Vagina (tissue), 2 donors: Measurements from ENCODE around the gene SPATA21. TPM values are rescaled to one million over a fixed set of nuclear protein-coding genes. Genes with fewer than 3 reads are reported as not detected.

Experiments
- DNase-seq, 2 donors: peaks; one replicate each; pipeline ENCODE4 v3.0.0-alpha.2; 2017; ENCODE audit errors: extremely low spot score in 2 of 2
- H3K27ac ChIP-seq: fragments of 200-600 bp; sonication (generic); one replicate; pipeline ENCODE4 v1.5.1; 2019
- H3K27me3 ChIP-seq: fragments of 200-600 bp; sonication (generic); one replicate; pipeline ENCODE4 v1.5.1; 2019
- H3K36me3 ChIP-seq, 2 donors: fragments of 200-600 bp; sonication (generic); one replicate each; pipeline ENCODE4 v1.5.1; 2017 to 2019
- H3K4me1 ChIP-seq: fragments of 200-600 bp; sonication (generic); one replicate; pipeline ENCODE4 v1.5.1; 2019
- H3K4me3 ChIP-seq, 2 donors: fragments of 200-600 bp; sonication (generic); 1 replicate in 1 of 2; 2 replicates in 1 of 2; pipeline ENCODE4 v1.5.1; 2016 to 2019
- H3K9me3 ChIP-seq: fragments of 200-600 bp; sonication (generic); one replicate; pipeline ENCODE4 v1.5.1; 2019
- CTCF ChIP-seq, 3 experiments: fragments of 450-650 bp in 2 of 3; fragments of 200-600 bp in 1 of 3; sonication (generic) in 1 of 3; IDR thresholded peaks; one replicate each; pipeline ENCODE4 v1.5.1; 2017 to 2019; ENCODE audit warnings: antibody characterized with exemption in 3 of 3, mild to moderate bottlenecking in 2 of 3, moderate library complexity in 2 of 3
- POLR2A ChIP-seq, 2 donors: fragments of 450-650 bp; IDR thresholded peaks; one replicate each; pipeline ENCODE4 v1.6.1; 2017; ENCODE audit warnings: antibody characterized with exemption in 2 of 2, mild to moderate bottlenecking in 2 of 2, moderate library complexity in 2 of 2
- POLR2AphosphoS5 ChIP-seq, 2 donors: sonication (generic); formaldehyde crosslinking; IDR thresholded peaks; one replicate each; pipeline ENCODE4 v1.9.0; 2017; ENCODE audit warnings: antibody characterized with exemption in 2 of 2, mild to moderate bottlenecking in 2 of 2, low read depth in 1 of 2; ENCODE audit not compliant: insufficient read depth in 1 of 2
- intact Hi-C: fragments of 100-400 bp; cut with DNase I; formaldehyde crosslinking; loops from one replicate; pipeline ENCODE4 v1.15.1; 2023
- total RNA-seq: library from RNA; depleted of rRNA; stranded (reverse); fragments of >200 nt; gene quantifications from one replicate; pipeline ENCODE4 v1.2.3, GENCODE V29; 2016

Gene SPATA21
- total RNA-seq, 1 donor from 2014 or later = not detected

- Histone ChIP-seq H3K36me3 (no peaks in the 10 kb centered on the region), H3K27ac (peak within 1 kb of the TSS; percentile 94), H3K9me3 (no peaks in the 10 kb centered on the region), H3K27me3 (no peaks in the 10 kb centered on the region), H3K4me1 (peaks cover 37% of the 10 kb centered on the region), H3K4me3 (peak within 1 kb of the TSS; percentile 85 to 88)
- intact Hi-C loops = loop anchor here (1.0 kb wide), 1 partner anchor 98 kb away; no protein-coding TSS in a partner anchor
- TF ChIP-seq CTCF (IDR thresholded peaks at IDR 0.05) (peak in 2 of 3 experiments; percentile 13 to 26), POLR2AphosphoS5 (IDR thresholded peaks at IDR 0.05; ENCODE audit: insufficient read depth in 1 of 2, low read depth in 1 of 2) (peak in 1 of 2 donors; percentile 96), POLR2A (IDR thresholded peaks at IDR 0.05) (peak; percentile 60 to 94)
- no peak for DNase-seq
Observed at GRCh38 chr1:16351994-16352841, 85.0 kb downstream of the SPATA21 start, which contains the start of gene FBXO42. Gene FBXO42 (minus strand): TSS chr1:16352480. CDS start chr1:16315418, 37,062 bp downstream.

GRCh38 chr1:16351456-16351993, 85.7 kb downstream of the SPATA21 start:
- Histone ChIP-seq H3K36me3 (no peaks in the 10 kb centered on the region), H3K4me3 (peak overlapping the region; percentile 85 to 88), H3K4me1 (peaks cover 37% of the 10 kb centered on the region), H3K27ac (peak overlapping the region; percentile 94), H3K27me3 (no peaks in the 10 kb centered on the region), H3K9me3 (no peaks in the 10 kb centered on the region)
- TF ChIP-seq POLR2A (IDR thresholded peaks at IDR 0.05) = no peak
- no peak for TF ChIP-seq CTCF (IDR thresholded peaks at IDR 0.05)
- no peak for TF ChIP-seq POLR2AphosphoS5 (IDR thresholded peaks at IDR 0.05; ENCODE audit: insufficient read depth in 1 of 2, low read depth in 1 of 2)
- no peak for DNase-seq
- intact Hi-C loops = no loop called here

- DNase-seq = no peak
- Histone ChIP-seq H3K4me1 (peaks cover 44% of the 10 kb centered on the region), H3K9me3 (no peaks in the 10 kb centered on the region), H3K27me3 (no peaks in the 10 kb centered on the region), H3K4me3 (no peak overlapping the region), H3K27ac (no peak overlapping the region), H3K36me3 (no peaks in the 10 kb centered on the region)
- TF ChIP-seq CTCF (IDR thresholded peaks at IDR 0.05) (no peak), POLR2A (IDR thresholded peaks at IDR 0.05) (no peak), POLR2AphosphoS5 (IDR thresholded peaks at IDR 0.05; ENCODE audit: insufficient read depth in 1 of 2, low read depth in 1 of 2) (no peak)
- intact Hi-C loops = no loop called here
Observed at GRCh38 chr1:16349847-16350406, 87.3 kb downstream of the SPATA21 start.

Other genes with a start within 250 kb of the SPATA21 start
- gene ARHGEF19, start 224.8 kb downstream of the SPATA21 start, total RNA-seq = 19.4 TPM
- gene CPLANE2, start 200.2 kb downstream of the SPATA21 start, total RNA-seq = 1.2 TPM
- gene FBXO42, start 84.9 kb downstream of the SPATA21 start, total RNA-seq = 24.8 TPM
- gene SZRD1, start 70.2 kb downstream of the SPATA21 start, total RNA-seq = 52.3 TPM
- gene NECAP2, start 3.3 kb upstream of the SPATA21 start, total RNA-seq = 41.7 TPM
- gene RNU1-1, start 76.9 kb upstream of the SPATA21 start, total RNA-seq = 19,908 TPM
- gene NBPF1, start 176.1 kb upstream of the SPATA21 start, total RNA-seq = 45.9 TPM
- 19,908 TPM for gene RNU1-3, start 229.5 kb upstream of the SPATA21 start, total RNA-seq